ENCODE results near the gene PLEKHS1.
A peak's percentile ranks its signal among the peaks of the same experiment; 100 is the strongest.

PLEKHS1 gene

GRCh38 chr10:113742466-113742865, 9.0 kb upstream of the PLEKHS1 start:
- Histone ChIP-seq H3K9ac (ENCODE audit: low read length) (no peak overlapping the region), H3K4me3 (ENCODE audit: low read length) (no peak overlapping the region), H3K27me3 (replicated peaks; ENCODE audit: control insufficient read depth, insufficient read depth, low read length) (peaks cover 4% of the 10 kb centered on the region), H3K9me3 (ENCODE audit: control insufficient read depth, low read length) (peaks cover 4% of the 10 kb centered on the region), H3K36me3 (ENCODE audit: control insufficient read depth, insufficient read depth, low read length, severe bottlenecking) (no peaks in the 10 kb centered on the region), H3K4me1 (ENCODE audit: control insufficient read depth, insufficient read depth, low read length) (peaks cover 14% of the 10 kb centered on the region)
- no peak for DNase-seq (ENCODE audit: low read depth)

DNA sequence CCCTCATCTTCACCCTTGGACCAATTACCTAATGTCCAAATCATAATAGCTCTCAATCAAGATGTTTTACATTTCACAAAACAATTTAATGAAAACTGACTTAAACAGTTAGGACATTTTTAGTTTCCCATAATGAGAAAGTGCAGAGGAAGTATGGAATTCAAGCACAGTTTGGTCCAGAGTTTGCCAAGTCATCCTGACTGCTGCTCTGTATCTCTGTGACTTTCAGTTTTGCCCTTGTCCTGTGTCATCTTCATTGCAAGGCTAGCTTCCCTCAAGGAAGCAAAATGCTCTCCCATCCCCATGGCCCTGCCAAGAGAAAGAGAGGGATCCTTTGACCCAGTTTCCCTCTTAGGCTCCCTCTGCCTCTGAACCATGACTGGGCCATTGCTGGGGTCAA, 7.9 kb upstream of the PLEKHS1 start:
- peaks cover 4% of the 10 kb centered on the region for H3K9me3 ChIP-seq (ENCODE audit: control insufficient read depth, low read length)
- H3K36me3 ChIP-seq (ENCODE audit: control insufficient read depth, insufficient read depth, low read length, severe bottlenecking) = no peaks in the 10 kb centered on the region
- H3K4me3 ChIP-seq (ENCODE audit: low read length) = no peak overlapping the region
- H3K9ac ChIP-seq (ENCODE audit: low read length) = no peak overlapping the region
- peak; percentile 7 for DNase-seq (ENCODE audit: low read depth)
- peaks cover 4% of the 10 kb centered on the region for H3K27me3 ChIP-seq (replicated peaks; ENCODE audit: control insufficient read depth, insufficient read depth, low read length)
- H3K4me1 ChIP-seq (ENCODE audit: control insufficient read depth, insufficient read depth, low read length) = peaks cover 14% of the 10 kb centered on the region

DNA sequence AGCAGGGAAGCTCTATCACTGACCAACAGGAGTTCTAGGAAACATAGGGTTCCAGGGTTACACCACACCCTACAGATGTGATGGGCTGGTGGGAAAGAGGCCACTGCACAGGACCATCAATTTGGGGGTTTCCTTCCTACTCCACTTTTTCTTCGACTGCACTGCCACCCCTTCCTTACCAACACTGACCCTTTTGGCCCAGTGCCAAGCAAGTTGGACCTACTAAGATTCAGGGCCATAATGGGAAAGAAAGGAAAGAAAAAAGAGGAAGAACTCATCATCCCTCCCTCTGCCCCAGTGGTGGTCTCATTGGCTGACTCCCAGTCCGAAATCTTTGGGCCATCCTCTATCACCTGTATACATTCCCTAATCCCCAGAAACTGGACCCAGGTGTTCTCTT, 6.1 kb upstream of the PLEKHS1 start:
- H3K4me1 ChIP-seq (ENCODE audit: control insufficient read depth, insufficient read depth, low read length) = peaks cover 14% of the 10 kb centered on the region
- no peak overlapping the region for H3K4me3 ChIP-seq (ENCODE audit: low read length)
- no peaks in the 10 kb centered on the region for H3K36me3 ChIP-seq (ENCODE audit: control insufficient read depth, insufficient read depth, low read length, severe bottlenecking)
- H3K27me3 ChIP-seq (replicated peaks; ENCODE audit: control insufficient read depth, insufficient read depth, low read length) = peaks cover 4% of the 10 kb centered on the region
- H3K9me3 ChIP-seq (ENCODE audit: control insufficient read depth, low read length) = peaks cover 4% of the 10 kb centered on the region
- no peak for DNase-seq (ENCODE audit: low read depth)
- no peak overlapping the region for H3K9ac ChIP-seq (ENCODE audit: low read length)

GRCh38 chr10:113746217-113746957, 5.1 kb upstream of the PLEKHS1 start:
- Histone ChIP-seq H3K9me3 (ENCODE audit: control insufficient read depth, low read length) (peaks cover 4% of the 10 kb centered on the region), H3K9ac (ENCODE audit: low read length) (no peak overlapping the region), H3K36me3 (ENCODE audit: control insufficient read depth, insufficient read depth, low read length, severe bottlenecking) (no peaks in the 10 kb centered on the region), H3K27me3 (replicated peaks; ENCODE audit: control insufficient read depth, insufficient read depth, low read length) (no peaks in the 10 kb centered on the region), H3K4me1 (ENCODE audit: control insufficient read depth, insufficient read depth, low read length) (peaks cover 17% of the 10 kb centered on the region), H3K4me3 (ENCODE audit: low read length) (no peak overlapping the region)
- DNase-seq (ENCODE audit: low read depth) = peak; percentile 40

- no peaks in the 10 kb centered on the region for H3K27me3 ChIP-seq (replicated peaks; ENCODE audit: control insufficient read depth, insufficient read depth, low read length)
- H3K9ac ChIP-seq (ENCODE audit: low read length) = no peak overlapping the region
- no peak for DNase-seq (ENCODE audit: low read depth)
- H3K9me3 ChIP-seq (ENCODE audit: control insufficient read depth, low read length) = no peaks in the 10 kb centered on the region
- no peaks in the 10 kb centered on the region for H3K36me3 ChIP-seq (ENCODE audit: control insufficient read depth, insufficient read depth, low read length, severe bottlenecking)
- peaks cover 5% of the 10 kb centered on the region for H3K4me1 ChIP-seq (ENCODE audit: control insufficient read depth, insufficient read depth, low read length)
- H3K4me3 ChIP-seq (ENCODE audit: low read length) = no peak overlapping the region
Observed at GRCh38 chr10:113752553-113752952, 1.1 kb downstream of the PLEKHS1 start.

DNA sequence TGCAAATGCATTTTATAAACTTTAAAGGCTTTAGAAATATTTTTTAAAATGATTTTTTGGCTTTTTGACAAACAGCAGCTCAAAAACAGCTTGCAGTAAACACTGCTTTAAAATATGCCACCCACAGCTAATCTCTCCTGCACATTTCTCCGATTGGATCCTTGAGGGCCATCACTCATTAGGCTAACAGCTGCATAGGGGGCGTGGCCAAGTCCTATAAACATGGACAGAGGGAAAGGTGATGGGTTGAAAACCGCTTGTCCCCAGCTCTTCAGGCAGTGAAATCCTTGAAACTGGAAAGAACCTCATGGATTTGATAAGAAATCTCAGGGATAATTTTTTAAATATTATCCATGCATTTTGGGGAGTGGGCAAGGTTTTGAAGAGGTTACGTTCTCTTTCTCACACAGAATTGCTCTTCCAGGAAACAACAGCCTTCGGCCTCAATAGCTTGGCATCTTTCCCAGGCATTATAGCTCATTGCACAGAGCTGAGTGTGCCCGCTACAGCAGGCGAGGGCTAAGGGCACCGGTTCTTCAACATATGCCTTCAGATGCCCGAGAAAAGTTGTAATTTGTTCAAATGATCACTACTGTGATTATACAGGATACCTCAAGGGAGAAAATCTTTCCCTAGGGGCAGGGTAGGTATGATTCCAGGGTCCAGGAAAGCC, 1.7 kb downstream of the PLEKHS1 start:
- Histone ChIP-seq H3K27me3 (replicated peaks; ENCODE audit: control insufficient read depth, insufficient read depth, low read length) (no peaks in the 10 kb centered on the region), H3K9ac (ENCODE audit: low read length) (no peak overlapping the region), H3K36me3 (ENCODE audit: control insufficient read depth, insufficient read depth, low read length, severe bottlenecking) (no peaks in the 10 kb centered on the region), H3K4me1 (ENCODE audit: control insufficient read depth, insufficient read depth, low read length) (peaks cover 5% of the 10 kb centered on the region), H3K9me3 (ENCODE audit: control insufficient read depth, low read length) (no peaks in the 10 kb centered on the region), H3K4me3 (ENCODE audit: low read length) (no peak overlapping the region)
- DNase-seq (ENCODE audit: low read depth) = peak; percentile 37

DNA sequence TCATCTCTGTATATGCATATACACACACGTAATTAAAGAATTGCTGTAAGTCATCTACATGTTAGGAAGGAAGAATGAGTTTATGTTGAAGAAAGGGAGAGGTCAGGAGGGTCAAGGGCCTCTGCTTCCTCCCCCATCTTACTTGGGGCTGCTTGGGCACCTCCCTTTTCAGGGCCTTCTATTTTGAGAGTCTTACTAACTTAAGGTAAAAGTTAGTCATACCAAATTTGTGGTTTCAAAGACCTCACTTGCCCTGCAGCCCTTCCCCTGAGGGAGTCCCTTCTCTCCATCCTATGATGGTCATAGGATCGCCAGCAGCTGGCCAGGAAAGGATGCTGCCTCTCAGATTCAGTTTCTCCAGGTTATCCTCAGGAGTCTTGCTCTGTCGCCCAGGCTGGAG, 2.6 kb downstream of the PLEKHS1 start:
- H3K36me3 ChIP-seq (ENCODE audit: control insufficient read depth, insufficient read depth, low read length, severe bottlenecking) = no peaks in the 10 kb centered on the region
- no peaks in the 10 kb centered on the region for H3K27me3 ChIP-seq (replicated peaks; ENCODE audit: control insufficient read depth, insufficient read depth, low read length)
- H3K9ac ChIP-seq (ENCODE audit: low read length) = no peak overlapping the region
- no peaks in the 10 kb centered on the region for H3K9me3 ChIP-seq (ENCODE audit: control insufficient read depth, low read length)
- H3K4me1 ChIP-seq (ENCODE audit: control insufficient read depth, insufficient read depth, low read length) = peaks cover 5% of the 10 kb centered on the region
- no peak for DNase-seq (ENCODE audit: low read depth)
- no peak overlapping the region for H3K4me3 ChIP-seq (ENCODE audit: low read length)

DNA sequence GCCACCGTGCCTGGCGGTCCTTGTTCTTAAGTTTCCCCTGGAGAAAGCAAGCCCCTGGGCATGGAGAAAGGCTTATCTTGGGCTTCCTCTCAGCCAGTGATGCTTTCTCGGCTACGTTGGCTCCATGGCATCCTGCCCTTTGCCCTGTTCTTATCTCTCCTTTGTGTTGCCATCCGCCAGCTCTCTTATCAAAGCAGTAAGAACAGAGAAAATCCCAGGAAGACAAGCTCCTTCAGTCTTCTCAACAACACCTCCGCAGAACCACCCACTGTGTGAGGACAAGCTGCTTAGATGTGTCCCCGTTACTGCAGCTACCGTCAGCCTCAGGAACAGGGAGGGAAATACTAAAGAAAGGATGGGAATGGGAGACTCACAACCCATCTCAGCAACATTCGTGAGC, 3.3 kb downstream of the PLEKHS1 start:
- no peak for DNase-seq (ENCODE audit: low read depth)
- Histone ChIP-seq H3K36me3 (ENCODE audit: control insufficient read depth, insufficient read depth, low read length, severe bottlenecking) (no peaks in the 10 kb centered on the region), H3K4me1 (ENCODE audit: control insufficient read depth, insufficient read depth, low read length) (peaks cover 5% of the 10 kb centered on the region), H3K4me3 (ENCODE audit: low read length) (no peak overlapping the region), H3K27me3 (replicated peaks; ENCODE audit: control insufficient read depth, insufficient read depth, low read length) (no peaks in the 10 kb centered on the region), H3K9ac (ENCODE audit: low read length) (no peak overlapping the region), H3K9me3 (ENCODE audit: control insufficient read depth, low read length) (no peaks in the 10 kb centered on the region)

- H3K4me1 ChIP-seq (ENCODE audit: control insufficient read depth, insufficient read depth, low read length) = no peaks in the 10 kb centered on the region
- H3K4me3 ChIP-seq (ENCODE audit: low read length) = no peak overlapping the region
- no peak overlapping the region for H3K9ac ChIP-seq (ENCODE audit: low read length)
- no peak for DNase-seq (ENCODE audit: low read depth)
- H3K36me3 ChIP-seq (ENCODE audit: control insufficient read depth, insufficient read depth, low read length, severe bottlenecking) = no peaks in the 10 kb centered on the region
- H3K27me3 ChIP-seq (replicated peaks; ENCODE audit: control insufficient read depth, insufficient read depth, low read length) = no peaks in the 10 kb centered on the region
- no peaks in the 10 kb centered on the region for H3K9me3 ChIP-seq (ENCODE audit: control insufficient read depth, low read length)
Observed at GRCh38 chr10:113756940-113757543, 5.6 kb downstream of the PLEKHS1 start.

- Histone ChIP-seq H3K4me3 (ENCODE audit: low read length) (no peak overlapping the region), H3K9ac (ENCODE audit: low read length) (no peak overlapping the region), H3K36me3 (ENCODE audit: control insufficient read depth, insufficient read depth, low read length, severe bottlenecking) (no peaks in the 10 kb centered on the region), H3K27me3 (replicated peaks; ENCODE audit: control insufficient read depth, insufficient read depth, low read length) (peaks cover 11% of the 10 kb centered on the region), H3K4me1 (ENCODE audit: control insufficient read depth, insufficient read depth, low read length) (no peaks in the 10 kb centered on the region), H3K9me3 (ENCODE audit: control insufficient read depth, low read length) (peaks cover 13% of the 10 kb centered on the region)
- no peak for DNase-seq (ENCODE audit: low read depth)
Observed at GRCh38 chr10:113762083-113762482, 10.6 kb downstream of the PLEKHS1 start.

GRCh38 chr10:113764582-113764981, 13.1 kb downstream of the PLEKHS1 start:
- no peak for DNase-seq (ENCODE audit: low read depth)
- H3K9me3 ChIP-seq (ENCODE audit: control insufficient read depth, low read length) = peaks cover 13% of the 10 kb centered on the region
- peaks cover 30% of the 10 kb centered on the region for H3K27me3 ChIP-seq (replicated peaks; ENCODE audit: control insufficient read depth, insufficient read depth, low read length)
- H3K9ac ChIP-seq (ENCODE audit: low read length) = no peak overlapping the region
- no peaks in the 10 kb centered on the region for H3K4me1 ChIP-seq (ENCODE audit: control insufficient read depth, insufficient read depth, low read length)
- no peaks in the 10 kb centered on the region for H3K36me3 ChIP-seq (ENCODE audit: control insufficient read depth, insufficient read depth, low read length, severe bottlenecking)
- no peak overlapping the region for H3K4me3 ChIP-seq (ENCODE audit: low read length)
